Neural progenitor cell (in vitro differentiated cells): Measurements from ENCODE around the gene GPAM.

Experiments used
- CTCF ChIP-seq: fragments of 200-600 bp; sonication (generic); IDR thresholded peaks from 2 replicates; pipeline ENCODE4 v1.5.1; 2017; ENCODE audit warnings: antibody characterized with exemption, mild to moderate bottlenecking
- EZH2 ChIP-seq: fragments of 200-600 bp; sonication (generic); IDR thresholded peaks from 2 replicates; pipeline ENCODE4 v1.6.1; 2017; ENCODE audit warnings: antibody characterized with exemption, mild to moderate bottlenecking, moderate library complexity
- EZH2phosphoT487 ChIP-seq: fragments of 200-600 bp; sonication (generic); IDR thresholded peaks from 2 replicates; pipeline ENCODE4 v1.6.1; 2017; ENCODE audit warnings: antibody characterized with exemption

- TF ChIP-seq EZH2phosphoT487 (no peak), CTCF (no peak), EZH2 (no peak)
These were observed 38.0 kb upstream of the GPAM start for GRCh38 chr10:112221545-112221944.
